HepG2 (cell line): Measurements from ENCODE around the gene OTOP2. TPM values are rescaled to one million over a fixed set of nuclear protein-coding genes. Genes with fewer than 3 reads are reported as not detected.

ENCODE experiments used
- AGO2 ChIP-seq: fragments of 200-400 bp; formaldehyde crosslinking; optimal IDR thresholded peaks from 2 replicates; pipeline ENCODE3; 2017; ENCODE audit warnings: mild to moderate bottlenecking, low read depth, low read length, moderate library complexity
- ARHGAP35 ChIP-seq: sonication (generic); formaldehyde crosslinking; IDR thresholded peaks from 2 replicates; pipeline ENCODE4 v1.9.0; 2022; ENCODE audit warnings: mild to moderate bottlenecking, inconsistent platforms, moderate library complexity, missing genetic modification reagents, borderline replicate concordance
- ATM ChIP-seq: fragments of 450-650 bp; IDR thresholded peaks from 2 replicates; pipeline ENCODE4 v1.7.1; 2017; ENCODE audit warnings: mild to moderate bottlenecking, borderline replicate concordance
- ATRX ChIP-seq: sonication (generic); formaldehyde crosslinking; IDR thresholded peaks from 2 replicates; pipeline ENCODE4 v1.4.0; 2020; ENCODE audit warnings: missing genetic modification reagents, borderline replicate concordance
- CCAR2 ChIP-seq: fragments of 200-400 bp; formaldehyde crosslinking; optimal IDR thresholded peaks from 2 replicates; pipeline ENCODE3; 2018; ENCODE audit warnings: low read depth, mild to moderate bottlenecking, low read length, moderate library complexity
- FOXO4 ChIP-seq: sonication (generic); formaldehyde crosslinking; conservative IDR thresholded peaks from 2 replicates; pipeline ENCODE4 v1.8.1; 2023; ENCODE audit warnings: missing genetic modification reagents
- GMEB1 ChIP-seq: sonication (generic); formaldehyde crosslinking; IDR thresholded peaks from 2 replicates; pipeline ENCODE4 v1.5.1; 2020; ENCODE audit warnings: missing genetic modification reagents, mild to moderate bottlenecking, borderline replicate concordance
- HDAC1 ChIP-seq: sonication (generic); formaldehyde crosslinking; IDR thresholded peaks from 2 replicates; pipeline ENCODE4 v1.5.1; 2020; ENCODE audit warnings: mild to moderate bottlenecking, missing genetic modification reagents
- HNRNPLL ChIP-seq: fragments of 200-400 bp; formaldehyde crosslinking; IDR thresholded peaks from 2 replicates; pipeline ENCODE4 v1.6.1; 2017; ENCODE audit warnings: mild to moderate bottlenecking, low read depth, low read length; ENCODE audit not compliant: poor library complexity, severe bottlenecking
- MBNL3 ChIP-seq: fragments of 250-450 bp; sonication (Bioruptor Pico); conservative IDR thresholded peaks from 2 replicates; pipeline ENCODE4 v1.8.0; 2022; ENCODE audit warnings: mild to moderate bottlenecking, inconsistent platforms
- MXD4 ChIP-seq: IDR thresholded peaks from 2 replicates; pipeline ENCODE4 v1.6.1; 2016; ENCODE audit warnings: mild to moderate bottlenecking, missing biosample characterization, missing genetic modification reagents
- NFATC3 ChIP-seq: sonication (generic); formaldehyde crosslinking; IDR thresholded peaks from 2 replicates; pipeline ENCODE4 v1.5.1; 2020; ENCODE audit warnings: mild to moderate bottlenecking, missing genetic modification reagents
- NPAS2 ChIP-seq: sonication (generic); formaldehyde crosslinking; IDR thresholded peaks from 2 replicates; pipeline ENCODE4 v1.8.0; 2022; ENCODE audit warnings: mild to moderate bottlenecking, missing genetic modification reagents, borderline replicate concordance
- NR2F1 ChIP-seq, 2 experiments: fragments of 450-650 bp in 1 of 2; formaldehyde crosslinking in 1 of 2; IDR thresholded peaks; 2 replicates each; pipeline versions ENCODE4 v1.5.0 to v1.6.1; 2016 to 2020; ENCODE audit warnings: mild to moderate bottlenecking in 1 of 2, missing compliant biosample characterization in 1 of 2, missing genetic modification reagents in 1 of 2, moderate library complexity in 1 of 2
- RARG ChIP-seq: sonication (generic); formaldehyde crosslinking; IDR thresholded peaks from 2 replicates; pipeline ENCODE4 v1.4.0; 2020; ENCODE audit warnings: low read depth, mild to moderate bottlenecking, missing genetic modification reagents
- SMC3 ChIP-seq: IDR thresholded peaks from 2 replicates; pipeline ENCODE4 v1.6.1; 2011; ENCODE audit warnings: low read length, improper control_type of control experiment
- TGIF2 ChIP-seq: IDR thresholded peaks from 2 replicates; pipeline ENCODE4 v1.6.1; 2016; ENCODE audit warnings: control low read depth, missing compliant biosample characterization
- ZNF430 ChIP-seq: sonication (generic); formaldehyde crosslinking; IDR thresholded peaks from 2 replicates; pipeline ENCODE4 v1.9.0; 2021; ENCODE audit warnings: mild to moderate bottlenecking, missing genetic modification reagents
- ZNF713 ChIP-seq: sonication (generic); formaldehyde crosslinking; IDR thresholded peaks from 2 replicates; pipeline ENCODE4 v1.4.0; 2020; ENCODE audit warnings: mild to moderate bottlenecking, missing genetic modification reagents
- ZNF749 ChIP-seq: sonication (generic); formaldehyde crosslinking; IDR thresholded peaks from 2 replicates; pipeline ENCODE4 v1.8.0; 2022; ENCODE audit warnings: mild to moderate bottlenecking, missing genetic modification reagents, moderate library complexity, borderline replicate concordance
- ZNF775 ChIP-seq: sonication (generic); formaldehyde crosslinking; IDR thresholded peaks from 2 replicates; pipeline ENCODE4 v1.4.0; 2020; ENCODE audit warnings: missing genetic modification reagents, mild to moderate bottlenecking, moderate library complexity, borderline replicate concordance
- ZNF781 ChIP-seq: sonication (generic); formaldehyde crosslinking; IDR thresholded peaks from 2 replicates; pipeline ENCODE4 v1.5.1; 2020; ENCODE audit warnings: borderline replicate concordance, mild to moderate bottlenecking, missing genetic modification reagents; ENCODE audit errors: not compliant biosample characterization
- ZNF839 ChIP-seq: sonication (generic); formaldehyde crosslinking; IDR thresholded peaks from 2 replicates; pipeline ENCODE4 v1.4.0; 2020; ENCODE audit warnings: missing genetic modification reagents, mild to moderate bottlenecking, borderline replicate concordance
- polyA plus RNA-seq, 8 experiments: library from polyadenylated mRNA; depleted of rRNA in 3 of 8; stranded (reverse) in 7 of 8; unstranded in 1 of 8; fragments of >200 nt; fragmentation: Illumina TruSeq in 4 of 8; extraction: Trizol in 4 of 8; gene quantifications; 2 replicates each; pipeline versions ENCODE4 v1.2.1 to v1.2.3, GENCODE V29; 2011 to 2016; ENCODE audit warnings: low read depth in 4 of 8, missing spikeins in 1 of 8, mixed read lengths in 1 of 8; ENCODE audit not compliant: insufficient read depth in 1 of 8
- total RNA-seq, 5 experiments: library from RNA; depleted of rRNA; stranded (reverse); fragments of >200 nt; fragmentation: Illumina TruSeq; extraction: Trizol; gene quantifications; 2 replicates each; pipeline ENCODE4 v1.2.3, GENCODE V29; 2016; ENCODE audit warnings: low read depth in 1 of 5
- TF ChIP-seq, protein P1 (sequence below): IDR thresholded peaks from 2 replicates; pipeline ENCODE4 v1.6.1; 2016; ENCODE audit warnings: missing biosample characterization, missing genetic modification reagents, low read depth

OTOP2 gene
- total and polyA plus RNA-seq, 2 of the 13 experiments (the other 11 are each of a cell fraction or from before 2014, with no cell fraction given): not detected

DNA sequence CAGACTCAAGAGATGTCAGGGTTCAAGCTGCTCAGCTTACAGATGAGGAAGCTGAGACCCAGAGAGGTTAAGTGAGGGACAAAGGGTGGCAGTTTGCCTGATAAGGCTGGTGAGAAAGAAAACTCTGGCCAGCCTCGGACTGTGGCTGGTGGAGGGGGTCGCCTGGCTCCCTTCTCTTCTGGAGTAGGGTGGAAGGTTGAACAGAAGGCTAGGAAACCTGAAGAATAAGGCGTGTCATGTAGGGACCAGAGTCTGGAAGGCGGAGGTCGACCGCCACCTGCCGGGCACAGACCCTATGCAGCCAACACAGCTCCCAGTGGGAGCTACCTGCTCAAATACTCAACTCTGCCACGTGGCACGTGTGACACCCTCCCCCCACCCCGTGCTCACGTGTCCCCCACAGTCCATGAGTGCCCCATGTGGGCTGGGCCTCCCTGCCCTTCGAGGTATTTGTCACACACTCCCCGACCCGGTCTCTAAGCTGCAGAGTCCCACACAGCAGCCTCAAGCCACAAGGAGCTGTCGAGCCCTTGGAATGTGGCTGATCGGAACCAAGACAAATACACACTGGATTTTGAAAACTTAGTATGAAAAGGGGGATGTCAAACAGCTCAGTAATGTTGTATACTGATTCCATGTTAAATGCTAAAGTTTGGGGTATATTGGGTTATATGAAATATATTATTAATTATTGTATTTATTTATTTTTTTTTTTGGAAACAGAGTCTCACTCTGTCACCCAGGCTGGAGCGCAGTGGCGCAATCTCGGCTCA is 36.7 kb downstream of the OTOP2 start (continued):
- TF ChIP-seq NR2F1 (CRISPR knock-in tag; IDR thresholded peaks at IDR 0.05) (no peak), ZNF781 (CRISPR knock-in tag) (peak; percentile 89), HNRNPLL (no peak), ZNF430 (CRISPR knock-in tag) (no peak), ZNF713 (CRISPR knock-in tag) (no peak), ZNF839 (CRISPR knock-in tag) (no peak), MBNL3 (no peak), AGO2 (no peak), ATM (no peak), NPAS2 (CRISPR knock-in tag) (no peak), FOXO4 (CRISPR knock-in tag) (no peak), TGIF2 (CRISPR knock-in tag) (peak; percentile 96), NFATC3 (peak; percentile 98), GMEB1 (CRISPR knock-in tag) (no peak), ZNF775 (no peak), HDAC1 (CRISPR knock-in tag) (no peak), MXD4 (CRISPR knock-in tag) (peak; percentile 81), RARG (no peak), SMC3 (peak; percentile 45), CCAR2 (no peak), ARHGAP35 (CRISPR knock-in tag) (peak; percentile 80), ZNF749 (0 out of 2 replicates have a peak, but pooled peaks have one; percentile 57), ATRX (CRISPR knock-in tag) (no peak)
- TF ChIP-seq, protein P1, sequence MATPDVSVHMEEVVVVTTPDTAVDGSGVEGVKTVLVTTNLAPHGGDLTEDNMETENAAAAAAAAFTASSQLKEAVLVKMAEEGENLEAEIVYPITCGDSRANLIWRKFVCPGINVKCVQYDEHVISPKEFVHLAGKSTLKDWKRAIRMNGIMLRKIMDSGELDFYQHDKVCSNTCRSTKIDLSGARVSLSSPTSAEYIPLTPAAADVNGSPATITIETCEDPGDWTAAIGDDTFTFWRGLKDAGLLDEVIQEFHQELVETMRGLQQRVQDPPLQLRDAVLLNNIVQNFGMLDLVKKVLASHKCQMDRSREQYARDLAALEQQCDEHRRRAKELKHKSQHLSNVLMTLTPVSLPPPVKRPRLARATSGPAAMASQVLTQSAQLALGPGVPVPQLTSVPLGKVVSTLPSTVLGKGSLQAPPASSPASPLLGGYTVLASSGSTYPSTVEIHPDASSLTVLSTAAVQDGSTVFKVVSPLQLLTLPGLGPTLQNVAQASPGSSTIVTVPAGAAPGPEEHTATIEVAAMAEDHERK (CRISPR knock-in tag): no peak
